WERI-Rb-1 (cell line): ENCODE data around the gene LPAR5.

Experiments
- DNase-seq: peaks from one replicate; pipeline ENCODE4 v3.0.0-alpha.2; 2020
- H3K27ac ChIP-seq: fragments of 250-450 bp; sonication (Bioruptor Pico); 2 replicates; pipeline ENCODE4 v1.5.1; 2020; ENCODE audit warnings: mild to moderate bottlenecking, moderate library complexity
- H3K27me3 ChIP-seq: fragments of 250-450 bp; sonication (Bioruptor Pico); 2 replicates; pipeline ENCODE4 v1.5.1; 2021; ENCODE audit warnings: mild to moderate bottlenecking, low read depth, moderate library complexity; ENCODE audit not compliant: insufficient read depth, severe bottlenecking
- H3K36me3 ChIP-seq: fragments of 250-450 bp; sonication (Bioruptor Pico); 2 replicates; pipeline ENCODE4 v1.5.1; 2020; ENCODE audit warnings: mild to moderate bottlenecking, moderate library complexity
- H3K4me3 ChIP-seq: 2 replicates; pipeline ENCODE4 v1.5.1; 2011; ENCODE audit warnings: low read depth, mild to moderate bottlenecking, control low read depth, low read length
- H3K9me3 ChIP-seq: fragments of 250-450 bp; sonication (Bioruptor Pico); 2 replicates; pipeline ENCODE4 v1.5.1; 2021; ENCODE audit warnings: mild to moderate bottlenecking, moderate library complexity; ENCODE audit not compliant: severe bottlenecking
- CTCF ChIP-seq: IDR thresholded peaks from 2 replicates; pipeline ENCODE4 v1.5.1; 2011; ENCODE audit warnings: low read depth, mild to moderate bottlenecking, control low read depth, inconsistent platforms, low read length

LPAR5 gene

GRCh38 chr12:6608592-6609281 lies 27.0 kb downstream of the LPAR5 start:
- no peak overlapping the region for H3K4me3 ChIP-seq
- peak overlapping the region; percentile 88 for H3K27ac ChIP-seq
- peaks cover 25% of the 10 kb centered on the region for H3K36me3 ChIP-seq
- no peaks in the 10 kb centered on the region for H3K27me3 ChIP-seq
- no peak for TF ChIP-seq CTCF
- H3K9me3 ChIP-seq, result peaks cover 4% of the 10 kb centered on the region
- peak; percentile 36 for DNase-seq

GRCh38 chr12:6607751-6608591 lies 27.8 kb downstream of the LPAR5 start:
- TF ChIP-seq CTCF, result no peak
- Histone ChIP-seq H3K27ac (peak overlapping the region; percentile 88), H3K36me3 (peaks cover 28% of the 10 kb centered on the region), H3K4me3 (peak overlapping the region; percentile 19), H3K27me3 (no peaks in the 10 kb centered on the region), H3K9me3 (peaks cover 4% of the 10 kb centered on the region)
- DNase-seq, result peak; percentile 87

- no peaks in the 10 kb centered on the region for H3K27me3 ChIP-seq
- H3K4me3 ChIP-seq, result peak overlapping the region; percentile 54
- peaks cover 4% of the 10 kb centered on the region for H3K9me3 ChIP-seq
- no peak for TF ChIP-seq CTCF
- H3K36me3 ChIP-seq, result peaks cover 42% of the 10 kb centered on the region
- peak; percentile 55 for DNase-seq
- H3K27ac ChIP-seq, result peak overlapping the region; percentile 90
These were observed 29.2 kb downstream of the LPAR5 start for GRCh38 chr12:6606331-6607131.

- H3K36me3 ChIP-seq, result peaks cover 50% of the 10 kb centered on the region
- H3K9me3 ChIP-seq, result peaks cover 4% of the 10 kb centered on the region
- TF ChIP-seq CTCF, result no peak
- peak overlapping the region; percentile 90 for H3K27ac ChIP-seq
- DNase-seq, result no peak
- H3K27me3 ChIP-seq, result no peaks in the 10 kb centered on the region
- H3K4me3 ChIP-seq, result peak overlapping the region; percentile 54
These were observed 30.1 kb downstream of the LPAR5 start for GRCh38 chr12:6605421-6606330.
